Natural killer cell (primary cell): Measurements from ENCODE around the gene DIPK1A. TPM values are rescaled to one million over a fixed set of nuclear protein-coding genes. Genes with fewer than 3 reads are reported as not detected.

Experiments used
- ATAC-seq, 3 donors: fragments of 150-1000 bp in 2 of 3; fragments of 200-7000 bp in 1 of 3; cut with Tn5 transposase; 1 replicate in 1 of 3; 2 replicates in 2 of 3; pipeline ENCODE4 v1.10.0; 2021; ENCODE audit warnings: mild to moderate bottlenecking in 2 of 3, moderate library complexity in 2 of 3
- DNase-seq, 2 donors: peaks; one replicate each; pipeline versions ENCODE4 v3.0.0 to v3.0.0-alpha.2; 2013 to 2021; ENCODE audit warnings: mixed read lengths in 1 of 2
- H3K27ac ChIP-seq: one replicate; pipeline ENCODE4 v1.5.1; 2013; ENCODE audit warnings: mild to moderate bottlenecking, low read length
- H3K27me3 ChIP-seq: one replicate; pipeline ENCODE4 v1.6.1; 2013; ENCODE audit warnings: low read length; ENCODE audit not compliant: control insufficient read depth, insufficient read depth
- H3K36me3 ChIP-seq: one replicate; pipeline ENCODE4 v1.6.1; 2013; ENCODE audit warnings: low read length; ENCODE audit not compliant: control insufficient read depth, insufficient read depth
- H3K4me1 ChIP-seq: one replicate; pipeline ENCODE4 v1.6.1; 2013; ENCODE audit warnings: low read length; ENCODE audit not compliant: control insufficient read depth, insufficient read depth
- H3K4me3 ChIP-seq: one replicate; pipeline ENCODE4 v1.5.1; 2013; ENCODE audit warnings: low read length
- H3K9me3 ChIP-seq: one replicate; pipeline ENCODE4 v1.6.1; 2013; ENCODE audit warnings: low read length; ENCODE audit not compliant: control insufficient read depth, insufficient read depth
- H3K27ac Mint-ChIP-seq, 2 donors: one replicate each; pipeline ENCODE4 v1.8.0; 2022; ENCODE audit warnings: mild to moderate bottlenecking in 2 of 2, mixed read lengths in 2 of 2, moderate library complexity in 1 of 2
- H3K27me3 Mint-ChIP-seq, 2 donors: one replicate each; pipeline ENCODE4 v1.8.0; 2022; ENCODE audit warnings: low read depth in 2 of 2, mixed read lengths in 2 of 2
- H3K36me3 Mint-ChIP-seq: one replicate; pipeline ENCODE4 v1.8.0; 2022; ENCODE audit warnings: mixed read lengths
- H3K4me1 Mint-ChIP-seq, 2 donors: one replicate each; pipeline ENCODE4 v1.8.0; 2022; ENCODE audit warnings: mixed read lengths in 2 of 2
- H3K4me3 Mint-ChIP-seq: one replicate; pipeline ENCODE4 v1.8.0; 2022; ENCODE audit warnings: mild to moderate bottlenecking, moderate library complexity, mixed read lengths
- H3K9me3 Mint-ChIP-seq, 2 donors: one replicate each; pipeline ENCODE4 v1.8.0; 2022; ENCODE audit warnings: mixed read lengths in 2 of 2
- WGBS: methylation state at CpG from one replicate; pipeline ENCODE4 v1.1.7; 2013; ENCODE audit warnings: missing lambda C conversion rate; ENCODE audit not compliant: insufficient coverage; 5-methylcytosine and 5-hydroxymethylcytosine counted together
- intact Hi-C: fragments of 100-400 bp; cut with micrococcal nuclease; formaldehyde crosslinking; loops from one replicate; pipeline ENCODE4 v1.14.2; 2022
- total RNA-seq, 4 donors: library from RNA; stranded (reverse); fragments of 120-200 nt in 1 of 4; gene quantifications; one replicate each; pipeline versions ENCODE4 v1.2.3 to v1.2.4, GENCODE V29; 2013 to 2022
- TF ChIP-seq, protein P1 (sequence below): fragments of 200-600 bp; IDR thresholded peaks from one replicate; pipeline ENCODE4 v1.8.0; 2022; ENCODE audit warnings: antibody characterized with exemption

The DIPK1A gene
- total RNA-seq, 3 donors from 2014 or later (not counting 1 experiment from before 2014, with no cell fraction given): 7.0 to 11.3 (median 11.2) TPM

DNA sequence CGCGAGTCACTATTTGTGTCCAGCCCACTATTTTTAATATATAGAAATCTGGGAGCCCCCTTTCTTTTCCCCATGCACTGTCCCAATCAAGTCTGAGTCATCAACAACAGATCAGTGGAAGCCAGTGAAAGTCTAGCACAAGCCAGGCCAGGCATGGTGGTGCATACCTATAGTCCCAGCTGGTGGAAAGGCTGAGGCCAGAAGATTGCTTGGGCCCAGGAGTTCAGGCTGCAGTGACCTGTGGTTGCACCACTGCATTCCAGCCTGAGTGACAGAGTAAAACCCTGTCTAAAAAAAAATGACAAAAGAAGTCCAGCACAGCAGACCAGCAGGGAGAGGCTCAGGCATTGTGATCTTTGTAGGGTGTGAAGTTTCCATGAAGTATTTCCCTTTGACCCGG is 138.4 kb downstream of the DIPK1A start:
- H3K27me3 Mint-ChIP-seq: peaks cover 7 to 9% of the 10 kb centered on the region in 2 donors
- Histone ChIP-seq H3K27me3 (no peaks in the 10 kb centered on the region), H3K27ac (no peak overlapping the region), H3K4me3 (no peak overlapping the region), H3K4me1 (no peaks in the 10 kb centered on the region), H3K9me3 (no peaks in the 10 kb centered on the region), H3K36me3 (no peaks in the 10 kb centered on the region)
- H3K36me3 Mint-ChIP-seq: no peaks in the 10 kb centered on the region
- no peak for DNase-seq
- ATAC-seq: no peak
- intact Hi-C loops: no loop called here
- H3K27ac Mint-ChIP-seq: no peak overlapping the region
- no peaks in the 10 kb centered on the region for H3K4me1 Mint-ChIP-seq
- no peaks in the 10 kb centered on the region for H3K9me3 Mint-ChIP-seq
- 100% methylated on average over 1 of the region's 3 CpGs for WGBS
- TF ChIP-seq, protein P1, sequence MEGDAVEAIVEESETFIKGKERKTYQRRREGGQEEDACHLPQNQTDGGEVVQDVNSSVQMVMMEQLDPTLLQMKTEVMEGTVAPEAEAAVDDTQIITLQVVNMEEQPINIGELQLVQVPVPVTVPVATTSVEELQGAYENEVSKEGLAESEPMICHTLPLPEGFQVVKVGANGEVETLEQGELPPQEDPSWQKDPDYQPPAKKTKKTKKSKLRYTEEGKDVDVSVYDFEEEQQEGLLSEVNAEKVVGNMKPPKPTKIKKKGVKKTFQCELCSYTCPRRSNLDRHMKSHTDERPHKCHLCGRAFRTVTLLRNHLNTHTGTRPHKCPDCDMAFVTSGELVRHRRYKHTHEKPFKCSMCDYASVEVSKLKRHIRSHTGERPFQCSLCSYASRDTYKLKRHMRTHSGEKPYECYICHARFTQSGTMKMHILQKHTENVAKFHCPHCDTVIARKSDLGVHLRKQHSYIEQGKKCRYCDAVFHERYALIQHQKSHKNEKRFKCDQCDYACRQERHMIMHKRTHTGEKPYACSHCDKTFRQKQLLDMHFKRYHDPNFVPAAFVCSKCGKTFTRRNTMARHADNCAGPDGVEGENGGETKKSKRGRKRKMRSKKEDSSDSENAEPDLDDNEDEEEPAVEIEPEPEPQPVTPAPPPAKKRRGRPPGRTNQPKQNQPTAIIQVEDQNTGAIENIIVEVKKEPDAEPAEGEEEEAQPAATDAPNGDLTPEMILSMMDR: no peak
- H3K4me3 Mint-ChIP-seq: no peak overlapping the region

DNA sequence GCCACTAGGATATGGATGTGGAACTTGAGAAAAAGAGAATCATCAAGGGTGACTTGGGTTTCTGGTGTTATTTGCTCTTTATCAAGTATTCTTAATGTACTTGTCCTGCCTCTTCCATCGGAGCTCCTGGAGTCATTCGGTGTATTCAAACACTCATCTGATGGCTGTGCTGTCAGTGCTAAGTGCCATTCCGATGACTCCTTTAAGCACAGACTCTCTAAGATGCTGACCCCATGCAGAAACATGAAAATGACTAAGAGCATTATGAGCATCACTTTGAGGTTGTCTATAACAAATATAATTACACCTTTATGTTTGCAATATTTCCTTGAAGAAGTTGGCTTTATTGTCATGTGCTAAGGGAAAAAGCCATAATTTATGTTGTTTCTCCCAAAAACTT is 140.7 kb downstream of the DIPK1A start:
- TF ChIP-seq, protein P1: no peak
- no peaks in the 10 kb centered on the region for H3K27me3 ChIP-seq
- H3K9me3 ChIP-seq: no peaks in the 10 kb centered on the region
- no peak overlapping the region for H3K27ac ChIP-seq
- ATAC-seq (no peak), DNase-seq (no peak)
- H3K4me3 ChIP-seq: no peak overlapping the region
- 95% methylated on average over 3 of the region's 3 CpGs for WGBS
- Mint-ChIP-seq H3K4me1 (no peaks in the 10 kb centered on the region), H3K36me3 (no peaks in the 10 kb centered on the region), H3K9me3 (no peaks in the 10 kb centered on the region), H3K27ac (no peak overlapping the region), H3K4me3 (no peak overlapping the region), H3K27me3 (peaks cover 14 to 15% of the 10 kb centered on the region in 2 donors)
- intact Hi-C loops: no loop called here
- no peaks in the 10 kb centered on the region for H3K4me1 ChIP-seq
- H3K36me3 ChIP-seq: no peaks in the 10 kb centered on the region

DNA sequence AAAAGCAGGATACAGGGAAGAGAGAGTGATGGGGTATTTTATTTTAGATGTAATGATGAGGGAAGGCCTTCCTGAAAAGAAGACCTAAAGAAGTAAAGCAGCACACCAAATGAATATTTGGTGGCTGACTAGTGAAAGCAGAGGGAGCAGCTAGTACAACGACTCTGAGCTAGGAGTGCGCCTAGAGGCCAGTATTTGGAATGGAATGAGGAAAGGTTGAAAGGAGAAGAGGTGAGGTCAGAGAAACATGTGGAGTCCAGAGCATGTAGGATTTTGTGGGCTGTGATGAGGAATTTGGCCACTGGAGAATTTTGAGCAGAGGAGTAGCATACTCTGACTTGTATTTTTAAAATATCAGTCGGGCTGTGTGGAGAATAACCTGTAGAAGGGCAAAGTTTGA is 141.2 kb downstream of the DIPK1A start:
- TF ChIP-seq, protein P1: no peak
- no peak overlapping the region for H3K27ac ChIP-seq
- H3K36me3 ChIP-seq: no peaks in the 10 kb centered on the region
- Mint-ChIP-seq H3K36me3 (no peaks in the 10 kb centered on the region), H3K4me3 (no peak overlapping the region), H3K27me3 (peaks cover 14 to 16% of the 10 kb centered on the region in 2 donors), H3K27ac (no peak overlapping the region), H3K4me1 (no peaks in the 10 kb centered on the region), H3K9me3 (no peaks in the 10 kb centered on the region)
- ATAC-seq (no peak), DNase-seq (no peak)
- intact Hi-C loops: no loop called here
- no peaks in the 10 kb centered on the region for H3K4me1 ChIP-seq
- H3K9me3 ChIP-seq: no peaks in the 10 kb centered on the region
- H3K27me3 ChIP-seq: no peaks in the 10 kb centered on the region
- WGBS: 88% methylated on average over 3 of the region's 3 CpGs
- no peak overlapping the region for H3K4me3 ChIP-seq

GRCh38 chr1:92817986-92818764 is 143.1 kb downstream of the DIPK1A start:
- Mint-ChIP-seq H3K4me3 (no peak overlapping the region), H3K4me1 (no peaks in the 10 kb centered on the region), H3K9me3 (no peaks in the 10 kb centered on the region), H3K27me3 (peaks cover 14 to 28% of the 10 kb centered on the region in 2 donors), H3K27ac (no peak overlapping the region), H3K36me3 (no peaks in the 10 kb centered on the region)
- Histone ChIP-seq H3K36me3 (no peaks in the 10 kb centered on the region), H3K27me3 (no peaks in the 10 kb centered on the region), H3K4me1 (no peaks in the 10 kb centered on the region), H3K9me3 (no peaks in the 10 kb centered on the region), H3K27ac (no peak overlapping the region), H3K4me3 (no peak overlapping the region)
- intact Hi-C loops: loop anchor here (1.0 kb wide), 2 partner anchors 69 to 821 kb away; no protein-coding TSS in a partner anchor
- ATAC-seq: peak; percentile 65 to 78 (median 67)
- TF ChIP-seq, protein P1: peak; percentile 61
- DNase-seq: peak in 1 of 2 donors; percentile 61
- WGBS: 97% methylated on average over 3 of the region's 3 CpGs
